ENCODE results near the gene ZBTB11.
"Not testable (repeated sequence)": the region's sequence is repeated elsewhere in the genome, so short reads cannot be mapped to it uniquely, and the experiment has no call there.

The ZBTB11 gene

DNA sequence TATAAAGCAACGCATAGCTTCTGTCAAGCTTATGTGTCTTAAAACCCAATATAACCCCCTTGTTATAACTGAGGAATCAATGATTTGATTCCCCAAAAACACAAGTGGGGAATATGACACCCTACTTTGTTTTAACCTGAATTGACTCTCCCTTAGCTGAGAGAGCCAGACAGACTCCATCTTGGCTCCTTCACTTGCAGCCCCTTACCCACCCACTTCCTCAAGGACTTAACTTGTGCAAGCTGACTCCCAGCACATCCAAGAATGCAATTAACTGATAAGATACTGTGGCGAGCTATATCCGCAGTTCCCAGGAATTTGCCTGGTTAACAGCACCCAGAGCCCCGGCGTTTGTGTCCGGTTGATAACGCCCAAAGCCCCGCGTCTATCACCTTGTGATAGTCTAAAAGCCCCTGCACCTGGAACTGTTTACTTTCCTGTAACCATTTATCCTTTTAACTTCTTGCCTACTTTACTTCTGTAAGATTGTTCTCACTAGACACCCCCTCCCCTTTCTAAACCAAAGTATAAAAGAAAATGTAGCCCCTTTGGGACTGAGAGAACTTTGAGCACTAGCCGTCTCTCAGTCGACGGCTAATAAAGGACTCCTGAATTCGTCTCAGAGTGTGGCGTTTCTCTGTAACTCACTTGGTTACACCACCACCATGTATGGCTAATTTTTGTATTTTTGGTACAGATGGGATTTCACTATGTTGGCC, 35.4 kb downstream of the ZBTB11 start:
- not testable (repeated sequence) for DNase-seq

DNA sequence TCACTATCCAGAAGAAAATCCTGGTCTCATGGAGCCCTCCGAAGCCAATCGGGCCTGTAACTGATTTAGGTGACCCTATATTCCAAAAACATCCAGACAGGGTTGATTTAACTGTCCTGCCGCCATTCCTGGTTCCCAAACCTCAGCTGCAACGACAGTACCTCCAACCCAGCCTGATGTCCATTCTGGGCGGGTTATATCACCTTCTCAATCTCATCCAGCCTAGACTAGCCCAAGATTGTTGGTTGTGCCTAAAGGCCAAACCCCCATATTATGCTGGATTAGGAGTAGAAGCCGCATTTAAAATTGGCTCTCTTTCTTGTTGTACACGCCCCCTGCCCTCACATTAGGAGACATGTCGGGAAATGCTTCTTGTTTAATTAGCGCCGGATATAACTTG, 36.7 kb downstream of the ZBTB11 start:
- no peak for DNase-seq

DNA sequence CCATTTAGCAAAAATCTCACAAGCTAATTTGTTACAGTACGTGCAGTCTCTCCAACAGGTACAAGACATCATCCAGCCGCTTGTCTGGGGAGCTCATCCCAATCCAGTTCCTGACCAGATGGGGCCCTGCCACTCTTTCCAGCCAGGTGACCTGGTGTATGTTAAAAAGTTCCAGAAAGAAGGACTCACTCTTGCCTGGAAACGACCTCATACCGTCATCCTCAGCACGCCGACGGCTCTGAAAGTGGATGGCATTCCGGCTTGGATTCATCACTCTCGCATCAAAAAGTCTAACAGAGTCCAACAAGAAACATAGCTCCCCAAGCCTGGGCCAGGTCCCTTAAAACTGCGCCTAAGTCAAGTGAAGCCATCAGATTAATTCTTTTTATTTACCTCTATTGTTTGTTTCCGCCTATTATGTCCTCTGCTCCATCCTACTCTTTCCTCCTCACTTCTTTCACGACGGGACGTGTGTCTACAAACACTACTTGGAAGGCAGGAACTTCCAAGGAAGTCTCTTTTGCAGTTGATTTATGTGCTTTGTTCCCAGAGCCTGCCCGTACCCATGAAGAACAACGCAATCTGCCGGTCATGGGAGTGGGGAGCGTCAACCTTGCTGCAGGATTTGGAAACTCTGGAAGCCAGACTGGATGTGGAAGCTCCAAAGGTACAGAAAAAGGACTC, 37.5 kb downstream of the ZBTB11 start:
- no peak for DNase-seq

DNA sequence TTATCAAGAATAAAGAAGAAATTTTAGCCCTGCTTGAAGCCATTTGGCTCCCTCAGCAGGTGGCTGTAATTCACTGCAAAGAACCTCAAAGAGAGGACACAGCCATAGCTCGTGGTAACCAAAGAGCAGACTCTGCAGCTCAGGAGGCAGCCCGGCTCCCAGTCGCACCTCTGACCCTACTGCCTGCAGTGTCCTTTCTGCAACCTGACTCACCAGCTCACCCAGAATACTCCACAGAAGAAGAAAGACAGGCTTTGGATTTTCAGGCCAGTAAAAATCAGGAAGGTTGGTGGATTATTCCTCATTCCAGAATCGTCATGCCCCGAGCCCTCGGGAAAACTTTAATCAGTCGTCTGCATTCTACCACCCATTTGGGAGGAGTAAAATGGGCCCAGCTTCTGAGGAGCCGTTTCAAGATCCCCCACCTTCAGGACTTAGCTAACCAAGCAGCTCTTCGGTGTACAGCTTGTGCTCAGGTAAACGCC, 38.6 kb downstream of the ZBTB11 start:
- DNase-seq: no peak

DNA sequence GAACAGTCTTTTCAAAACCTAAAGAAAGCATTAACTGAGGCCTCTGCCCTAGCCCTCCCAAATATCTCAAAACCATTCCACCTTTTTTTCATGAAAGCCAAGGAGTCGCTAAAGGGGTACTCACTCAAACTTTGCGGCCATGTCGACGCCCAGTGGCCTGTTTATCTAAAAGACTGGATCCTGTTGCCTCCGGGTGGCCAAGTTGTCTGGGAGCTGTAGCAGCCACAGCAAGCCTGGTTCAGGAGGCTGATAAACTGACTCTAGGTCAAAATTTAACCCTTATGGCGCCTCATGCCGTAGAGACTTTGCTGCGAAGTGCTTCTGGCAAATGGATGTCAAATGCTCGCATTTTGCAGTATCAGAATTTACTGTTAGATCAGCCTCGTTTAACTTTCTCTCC, 39.5 kb downstream of the ZBTB11 start:
- no peak for DNase-seq

DNA sequence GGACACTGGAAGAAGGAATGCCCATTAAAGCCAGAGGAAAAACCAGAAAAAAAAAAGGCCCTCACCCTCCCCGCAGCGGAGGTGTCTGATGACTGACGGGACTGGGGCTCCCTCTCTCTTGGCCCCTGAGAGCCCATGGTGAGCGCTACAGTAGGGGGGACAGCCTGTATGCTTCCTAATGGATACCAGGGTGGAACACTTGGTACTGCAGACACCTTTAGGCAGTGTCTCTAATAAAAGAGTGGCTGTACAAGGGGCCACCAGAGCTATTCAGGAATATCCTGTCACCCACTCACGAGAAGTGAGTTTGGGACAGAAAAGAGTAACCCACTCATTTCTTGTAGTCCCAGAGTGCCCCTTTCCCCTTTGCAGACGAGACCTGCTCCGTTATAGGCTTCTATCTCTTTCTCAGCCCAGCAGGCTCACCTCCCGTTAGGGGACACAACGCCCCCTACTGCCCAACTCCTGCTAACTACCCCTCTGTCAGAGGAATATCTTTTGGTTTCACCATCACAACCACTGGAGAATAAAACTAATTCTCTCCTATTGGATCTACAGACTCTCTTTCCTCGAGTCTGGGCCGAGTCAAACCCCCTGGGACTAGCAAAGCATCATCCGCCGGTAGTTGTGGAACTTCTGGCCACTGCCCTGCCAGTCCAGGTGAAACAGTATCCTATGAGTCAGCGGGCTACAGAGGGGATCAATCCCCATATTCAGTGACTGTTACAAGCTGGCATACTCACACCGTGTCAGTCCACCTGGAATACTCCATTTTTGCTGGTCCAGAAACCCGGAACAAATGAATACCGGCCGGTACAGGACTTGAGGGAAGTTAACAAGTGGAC, 40.8 kb downstream of the ZBTB11 start:
- DNase-seq: peak; percentile 61

DNA sequence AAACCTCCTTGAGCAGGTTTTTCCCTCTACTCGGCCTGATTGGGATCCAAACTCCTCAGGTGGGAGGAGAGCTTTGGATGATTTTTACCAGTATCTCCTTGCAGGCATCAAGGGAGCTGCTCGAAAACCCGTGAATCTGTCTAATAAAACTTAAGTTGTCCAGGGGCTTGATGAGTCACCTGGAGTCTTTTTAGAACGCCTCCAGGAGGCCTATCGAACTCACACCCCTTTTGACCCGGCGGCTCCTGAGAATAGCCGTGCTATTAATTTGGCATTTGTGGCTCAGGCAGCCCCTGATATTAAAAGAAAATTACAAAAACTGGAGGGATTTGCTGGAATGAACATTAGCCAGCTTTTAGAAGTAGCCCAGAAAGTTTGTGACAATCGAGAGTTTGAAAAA, 41.6 kb downstream of the ZBTB11 start:
- DNase-seq: no peak

DNA sequence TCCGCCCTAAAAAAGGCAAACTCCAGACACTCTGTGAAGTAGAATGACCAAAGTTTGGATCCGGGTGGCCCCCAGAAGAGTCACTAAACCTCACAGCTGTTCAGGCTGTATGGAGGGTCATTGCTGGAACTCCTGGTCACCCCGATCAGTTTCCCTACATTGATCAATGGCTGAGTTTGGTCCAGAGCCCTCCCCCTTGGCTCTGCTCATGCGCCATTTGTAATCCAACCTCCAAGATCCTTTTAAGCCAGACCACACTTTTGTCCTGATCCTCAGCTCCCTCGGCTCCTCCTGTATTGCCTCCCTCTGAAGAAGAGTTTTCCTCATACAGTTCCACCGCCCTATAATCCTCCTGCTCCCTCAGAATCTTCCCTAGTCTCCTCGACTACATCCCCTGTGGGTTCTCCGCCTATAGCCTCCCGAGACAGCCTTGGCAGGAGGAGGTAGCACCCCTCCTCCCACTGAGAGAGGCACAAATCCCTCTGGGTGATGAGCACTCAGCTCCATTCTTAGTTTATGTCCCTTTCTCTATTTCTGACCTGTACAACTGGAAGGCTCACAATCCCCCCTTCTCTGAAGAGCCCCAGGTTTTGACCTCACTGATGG, 42.2 kb downstream of the ZBTB11 start:
- DNase-seq: no peak

DNA sequence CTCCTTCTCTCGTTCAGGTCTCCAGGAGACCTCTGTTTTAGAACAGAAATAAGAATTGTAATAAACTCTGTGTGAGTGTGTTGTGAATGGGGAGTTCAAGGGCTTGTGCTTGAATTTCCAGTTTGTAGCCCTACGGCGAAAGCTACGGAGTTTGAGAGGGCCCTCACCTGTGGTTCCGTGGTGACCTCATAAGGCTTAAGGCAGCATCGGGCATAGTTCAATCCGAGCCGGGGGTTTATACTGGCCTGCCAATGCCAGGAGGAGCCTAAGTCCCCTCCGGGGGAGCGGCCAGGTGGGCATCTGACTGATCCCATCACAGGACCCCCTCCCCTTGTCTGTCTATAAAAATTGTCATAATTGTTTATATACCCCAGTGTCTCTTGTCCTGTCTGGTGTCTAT, 43.7 kb downstream of the ZBTB11 start:
- no peak for DNase-seq

DNA sequence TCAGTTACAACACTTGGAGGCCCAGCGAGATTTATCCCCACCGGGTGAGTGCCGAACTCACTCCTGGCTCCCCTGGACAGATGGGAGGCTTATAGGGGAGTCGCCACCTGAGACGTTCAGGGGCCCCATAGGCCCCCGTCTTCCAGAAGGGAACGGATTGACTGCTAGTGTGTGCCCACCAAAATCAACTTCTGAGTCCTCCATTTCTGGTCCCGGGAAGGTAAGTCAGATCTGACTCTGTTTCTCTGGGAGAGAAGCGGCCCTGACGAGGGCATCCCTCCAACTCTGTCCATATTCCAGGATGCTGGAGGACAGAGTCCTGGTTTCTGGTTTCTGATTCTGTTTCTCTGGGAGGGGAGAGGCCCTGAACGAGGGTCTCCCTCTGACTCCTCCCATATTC, 44.3 kb downstream of the ZBTB11 start:
- no peak for DNase-seq

DNA sequence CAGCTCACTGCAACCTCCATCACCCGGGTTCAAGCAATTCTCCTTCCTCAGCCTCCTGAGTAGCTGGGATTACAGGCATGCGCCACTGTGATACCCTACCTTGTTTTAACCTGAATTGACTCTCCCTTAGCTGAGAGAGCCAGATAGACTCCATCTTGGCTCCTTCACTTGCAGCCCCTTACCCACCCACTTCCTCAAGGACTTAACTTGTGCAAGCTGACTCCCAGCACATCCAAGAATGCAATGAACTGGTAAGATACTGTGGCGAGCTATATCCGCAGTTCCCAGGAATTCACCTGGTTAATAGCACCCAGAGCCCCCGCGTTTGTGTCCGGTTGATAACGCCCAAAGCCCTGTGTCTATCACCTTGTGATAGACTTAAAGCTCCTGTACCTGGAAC, 45.0 kb downstream of the ZBTB11 start:
- not testable (repeated sequence) for DNase-seq

DNA sequence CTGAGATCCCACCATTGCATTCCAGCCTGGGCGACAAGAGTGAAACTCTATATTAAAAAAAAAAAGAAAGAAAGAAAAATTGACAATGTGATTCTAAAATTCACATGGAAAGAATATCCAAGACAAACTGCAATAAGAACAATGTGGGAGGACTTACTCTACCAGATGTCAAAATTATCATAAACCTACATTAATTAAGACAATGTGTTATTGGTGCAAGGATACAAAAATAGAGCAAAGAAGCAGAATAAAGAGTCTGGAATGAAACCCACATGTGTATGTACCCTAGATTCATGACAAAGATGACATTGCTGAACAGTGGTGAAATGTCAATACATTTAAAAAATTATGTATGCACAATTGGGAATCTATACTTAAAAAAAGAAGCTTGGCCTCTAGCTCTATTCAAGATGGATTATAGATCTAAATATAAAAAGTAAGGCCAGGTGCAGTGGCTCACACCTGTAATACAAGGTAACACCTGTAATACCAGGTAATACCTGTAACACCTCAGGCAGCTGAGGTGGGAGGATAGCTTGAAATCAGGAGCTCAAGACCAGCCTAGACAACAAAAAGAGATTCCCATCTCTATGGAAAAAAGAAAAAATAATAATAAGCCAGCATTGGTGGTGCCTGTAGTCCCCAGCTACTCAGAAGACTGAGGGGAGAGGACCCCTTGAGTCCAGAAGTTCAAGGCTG, 45.7 kb downstream of the ZBTB11 start:
- DNase-seq: no peak

DNA sequence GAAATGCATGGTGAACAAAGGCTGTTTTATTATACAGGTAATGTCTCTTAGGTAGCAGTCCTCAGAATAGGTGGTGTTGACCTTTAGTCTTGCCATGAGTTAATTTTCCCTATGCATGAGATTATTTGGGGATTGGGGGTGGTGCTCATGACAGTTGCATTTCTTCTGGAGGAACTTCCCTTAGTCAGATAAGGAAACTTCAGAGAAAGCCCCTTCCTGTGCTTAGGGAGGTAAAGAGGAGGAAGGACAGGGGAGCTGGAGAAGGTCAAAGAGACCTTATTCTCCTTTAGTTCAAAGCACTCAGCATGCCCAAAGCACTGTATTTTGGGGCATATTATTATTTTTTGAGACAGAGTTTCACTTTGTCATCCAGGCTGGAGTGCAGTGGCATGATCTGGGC, 47.7 kb downstream of the ZBTB11 start:
- no peak for DNase-seq

DNA sequence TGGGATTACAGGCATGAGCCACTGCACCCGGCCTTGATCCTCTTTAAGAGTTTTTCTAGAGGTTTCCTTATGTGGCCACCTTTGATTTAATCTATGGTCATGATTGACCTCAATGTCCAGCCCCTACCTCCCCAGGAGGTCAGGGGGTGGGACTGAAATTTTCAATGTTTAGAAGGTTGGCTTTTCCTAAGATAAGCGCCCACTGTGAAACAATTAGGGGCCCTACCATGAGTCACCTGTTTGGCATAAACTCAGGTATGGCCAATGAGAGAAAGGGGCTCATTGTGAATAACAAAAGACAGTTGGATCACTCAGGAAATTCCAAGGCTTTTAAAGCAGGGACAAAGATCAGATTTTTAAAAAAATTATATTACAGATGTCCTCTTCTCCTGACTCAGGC, 51.1 kb downstream of the ZBTB11 start:
- DNase-seq: no peak

DNA sequence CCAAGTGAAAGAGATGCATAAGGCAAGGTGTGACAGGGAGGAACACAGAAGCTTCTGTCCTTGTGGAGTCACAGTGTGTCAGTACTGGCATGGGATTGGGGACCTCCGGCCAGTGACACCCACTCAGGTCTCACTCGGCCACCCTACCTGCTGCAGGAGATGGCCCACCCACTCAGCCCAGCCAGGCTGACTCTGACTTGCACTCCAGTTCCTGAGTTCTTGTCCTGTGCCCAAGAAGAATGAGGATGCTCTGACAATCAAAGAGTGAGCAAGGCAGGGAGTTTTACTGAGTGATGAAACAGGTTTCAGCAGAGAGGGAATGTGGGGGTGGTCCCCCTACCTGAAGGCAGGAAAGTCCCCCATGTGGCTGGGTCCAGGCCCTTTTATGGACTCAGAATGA, 52.1 kb downstream of the ZBTB11 start:
- DNase-seq: no peak

DNA sequence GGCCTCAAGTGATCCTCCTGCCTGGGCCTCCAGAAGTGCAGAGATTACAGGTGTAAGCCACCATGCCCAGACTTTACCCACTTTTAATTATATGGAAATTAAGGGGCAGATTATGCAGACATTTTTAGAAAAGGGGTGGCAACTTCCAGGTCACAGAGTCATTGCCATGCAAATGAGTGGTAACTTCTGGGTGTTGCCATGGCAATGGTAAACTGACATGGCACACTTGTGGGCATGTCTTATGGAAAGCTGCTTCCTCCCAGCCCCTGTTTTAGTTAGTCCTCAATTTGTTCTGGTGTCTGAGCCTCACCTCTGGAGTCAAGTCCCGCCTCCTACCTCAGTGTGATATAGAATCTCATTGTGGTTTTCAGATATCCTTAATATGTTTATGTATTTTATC, 53.3 kb downstream of the ZBTB11 start:
- no peak for DNase-seq

DNA sequence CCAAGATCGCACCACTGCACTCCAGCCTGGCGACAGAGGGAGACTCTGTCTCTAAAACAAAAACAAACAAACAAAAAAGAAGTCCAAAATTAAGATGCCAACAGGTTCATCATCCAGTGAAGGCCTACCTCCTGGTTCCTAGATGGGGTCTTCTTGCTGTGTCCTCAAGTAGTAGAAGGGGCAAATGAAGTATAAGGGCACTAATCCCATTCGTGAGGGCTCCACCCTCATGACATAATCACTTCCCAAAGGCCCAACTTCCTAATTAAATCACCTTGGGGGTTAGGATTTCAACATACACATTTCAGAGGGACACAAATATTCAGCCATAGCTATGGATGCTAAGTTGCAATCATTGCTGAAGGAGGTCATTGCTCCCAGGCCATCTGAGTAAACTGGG, 57.2 kb downstream of the ZBTB11 start:
- no peak for DNase-seq

DNA sequence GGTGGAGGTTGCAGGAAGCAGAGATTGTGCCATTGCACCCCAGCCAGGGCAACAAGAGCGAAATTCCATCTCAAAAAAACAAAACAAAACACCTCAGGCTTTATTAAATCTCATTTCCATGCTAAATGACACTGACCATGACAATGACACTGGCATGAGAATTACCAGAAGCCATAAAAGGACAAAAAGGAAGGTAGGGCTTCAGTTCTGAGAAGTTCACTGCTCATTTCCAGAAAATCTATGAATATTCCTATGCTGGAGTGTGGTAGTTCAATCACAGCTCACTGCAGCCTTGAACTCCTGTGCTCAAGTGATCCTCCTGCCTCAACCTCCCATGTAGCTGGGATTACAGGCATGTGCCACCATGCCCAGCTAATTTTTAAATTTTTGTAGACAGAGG, 58.2 kb downstream of the ZBTB11 start:
- no peak for DNase-seq

DNA sequence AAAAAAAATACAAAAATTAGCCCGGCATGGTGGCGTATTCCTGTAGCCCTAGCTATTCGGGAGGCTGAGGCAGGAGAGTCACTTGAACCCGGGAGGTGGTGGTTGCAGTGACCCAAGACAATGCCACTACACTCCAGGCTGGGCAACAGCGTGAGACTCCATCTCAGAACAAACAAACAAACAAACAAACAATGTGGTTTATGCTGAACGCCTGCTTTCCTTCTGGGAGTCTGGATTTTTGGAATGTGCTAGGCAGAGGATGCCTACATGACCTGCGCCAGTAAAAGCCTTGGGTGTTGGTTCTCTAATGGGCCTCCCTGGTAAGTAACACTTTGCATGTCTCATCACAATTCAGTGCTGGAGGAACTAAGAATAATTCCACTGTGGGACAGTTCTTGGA, 59.5 kb downstream of the ZBTB11 start:
- DNase-seq: no peak

DNA sequence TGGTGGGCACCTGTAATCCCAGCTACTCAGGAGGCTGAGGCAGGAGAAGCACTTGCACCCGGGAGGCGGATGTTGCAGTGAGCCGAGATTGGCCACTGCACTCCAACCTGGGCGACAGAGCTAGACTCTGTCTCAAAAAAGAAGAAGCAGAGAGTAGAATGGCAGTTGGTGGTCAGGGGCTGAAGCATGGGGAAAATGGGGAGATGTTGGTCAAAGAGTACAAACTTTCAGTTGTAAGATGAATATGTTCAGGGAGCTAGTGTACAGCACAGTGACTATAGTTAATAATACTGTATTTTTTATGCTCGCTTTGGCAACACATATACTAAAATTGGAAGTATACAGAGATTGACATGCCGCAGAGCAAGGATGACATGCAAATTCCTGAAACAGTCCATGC, 61.4 kb downstream of the ZBTB11 start:
- DNase-seq: no peak

DNA sequence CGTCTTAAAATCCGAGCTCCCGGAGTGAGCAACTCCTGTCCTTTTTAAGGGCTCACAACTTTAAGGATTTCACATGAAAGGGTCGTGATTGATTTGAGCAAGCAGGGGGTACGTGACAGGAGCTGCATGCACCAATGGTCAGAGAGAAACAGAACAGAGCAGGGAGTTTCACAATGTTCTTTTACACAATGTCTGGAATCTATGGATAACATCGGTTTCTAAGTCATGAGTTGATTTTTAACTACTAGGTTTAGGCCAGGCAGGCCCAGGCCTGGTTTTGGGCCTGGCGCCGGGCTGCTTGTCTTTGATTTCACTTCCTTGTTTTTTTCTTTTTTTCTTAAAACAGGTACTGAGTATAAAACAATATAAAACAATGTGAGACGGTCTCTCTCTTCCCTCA, 63.9 kb downstream of the ZBTB11 start:
- DNase-seq: not testable (repeated sequence)

DNA sequence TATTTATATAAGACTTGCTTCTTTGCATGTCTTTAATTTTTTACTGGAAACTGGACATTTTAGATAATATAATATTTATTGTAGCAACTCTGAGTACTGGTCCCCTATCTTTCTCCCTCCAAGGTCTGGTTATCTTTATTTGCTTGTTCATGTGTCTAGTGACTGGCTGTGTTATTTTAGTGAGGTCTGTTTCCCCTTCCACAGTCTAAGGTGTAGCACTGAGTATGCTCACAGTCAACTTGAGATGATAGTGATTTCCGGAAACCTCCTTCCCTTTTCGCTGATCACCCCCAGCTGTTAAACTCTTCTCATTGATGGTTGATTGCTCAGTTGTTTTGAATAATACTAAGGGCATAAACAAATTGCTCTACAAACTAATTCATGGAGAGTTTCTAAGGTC, 65.9 kb downstream of the ZBTB11 start:
- DNase-seq: no peak

DNA sequence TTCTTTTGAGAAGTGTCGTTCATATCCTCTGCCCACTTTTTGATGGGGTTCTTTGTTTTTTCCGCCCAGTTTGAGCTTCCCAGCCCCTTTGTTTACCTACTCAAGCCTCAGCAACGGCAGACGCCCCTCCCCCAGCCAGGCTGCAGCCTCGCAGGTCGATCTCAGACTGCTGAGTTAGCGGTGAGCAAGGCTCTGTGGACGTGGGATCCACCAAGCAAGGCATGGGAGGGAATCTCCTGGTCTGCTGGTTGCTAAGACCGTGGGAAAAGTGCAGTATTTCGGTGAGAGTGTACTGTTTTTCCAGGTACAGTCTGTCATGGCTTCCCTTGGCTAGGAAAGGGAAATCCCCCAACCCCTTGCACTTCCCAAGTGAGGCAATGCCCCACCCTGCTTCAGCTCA, 71.5 kb downstream of the ZBTB11 start:
- not testable (repeated sequence) for DNase-seq

Data from stimulated activated CD4-positive, alpha-beta T cell treated with anti-CD3 and anti-CD28 coated beads, Interleukin-12 subunit alpha, Interleukin-12 subunit beta, amount 100 ng/mL, for 4 hours (primary cell).